ENCODE data around the gene EBF3. TPM values are rescaled to one million over a fixed set of nuclear protein-coding genes. Genes with fewer than 3 reads are reported as not detected.

EBF3 gene
- total RNA-seq, 1 experiment from 2014 or later, result 56.2 TPM

- H3K27ac ChIP-seq (ENCODE audit: low read depth, low read length, poor library complexity, severe bottlenecking), result peak overlapping the region; percentile 55
- TF ChIP-seq CTCF (conservative IDR thresholded peaks at IDR 0.05; ENCODE audit: low read depth, low read length) (no peak), EZH2 (IDR thresholded peaks at IDR 0.05; ENCODE audit: borderline replicate concordance, low read depth, low read length, poor library complexity, severe bottlenecking) (no peak)
- no TSS peak for BruUV-seq (replicated peaks)
- H3K27me3 ChIP-seq (replicated peaks; ENCODE audit: insufficient read depth, low read depth, low read length, poor library complexity), result no peaks in the 10 kb centered on the region
- intact Hi-C loops (cut with micrococcal nuclease; ENCODE audit: unreplicated experiment), result no loop called here
- H3K36me3 ChIP-seq (ENCODE audit: insufficient read depth, low read length, poor library complexity, severe bottlenecking), result peaks cover 32% of the 10 kb centered on the region
- CTCF ChIA-PET, result no interaction called here
- no peak for DNase-seq (ENCODE audit: low spot score)
- POLR2A ChIA-PET (ENCODE audit: low non-redundant PET), result no interaction called here
- H3K9me3 ChIP-seq (ENCODE audit: low read depth, low read length, poor library complexity, severe bottlenecking), result no peaks in the 10 kb centered on the region
- no peak overlapping the region for H3K4me3 ChIP-seq (ENCODE audit: low read depth, low read length, poor library complexity, severe bottlenecking)
- H3K4me1 ChIP-seq (ENCODE audit: insufficient read depth, low read length, poor library complexity, severe bottlenecking), result peaks cover 51% of the 10 kb centered on the region
Measured at GRCh38 chr10:129945941-129946760, 17.9 kb downstream of the EBF3 start.

- TF ChIP-seq CTCF (conservative IDR thresholded peaks at IDR 0.05; ENCODE audit: low read depth, low read length) (no peak), EZH2 (IDR thresholded peaks at IDR 0.05; ENCODE audit: borderline replicate concordance, low read depth, low read length, poor library complexity, severe bottlenecking) (no peak)
- no peaks in the 10 kb centered on the region for H3K9me3 ChIP-seq (ENCODE audit: low read depth, low read length, poor library complexity, severe bottlenecking)
- BruUV-seq (replicated peaks), result no TSS peak
- peaks cover 32% of the 10 kb centered on the region for H3K36me3 ChIP-seq (ENCODE audit: insufficient read depth, low read length, poor library complexity, severe bottlenecking)
- ChIA-PET POLR2A (ENCODE audit: low non-redundant PET) (no interaction called here), CTCF (no interaction called here)
- H3K4me3 ChIP-seq (ENCODE audit: low read depth, low read length, poor library complexity, severe bottlenecking), result no peak overlapping the region
- no peak for DNase-seq (ENCODE audit: low spot score)
- H3K4me1 ChIP-seq (ENCODE audit: insufficient read depth, low read length, poor library complexity, severe bottlenecking), result peaks cover 45% of the 10 kb centered on the region
- peak overlapping the region; percentile 55 for H3K27ac ChIP-seq (ENCODE audit: low read depth, low read length, poor library complexity, severe bottlenecking)
- intact Hi-C loops (cut with micrococcal nuclease; ENCODE audit: unreplicated experiment), result no loop called here
- no peaks in the 10 kb centered on the region for H3K27me3 ChIP-seq (replicated peaks; ENCODE audit: insufficient read depth, low read depth, low read length, poor library complexity)
Measured at GRCh38 chr10:129945526-129945925, 18.5 kb downstream of the EBF3 start.

GRCh38 chr10:129945064-129945463, 19.0 kb downstream of the EBF3 start:
- Histone ChIP-seq H3K27ac (ENCODE audit: low read depth, low read length, poor library complexity, severe bottlenecking) (peak overlapping the region; percentile 55), H3K4me1 (ENCODE audit: insufficient read depth, low read length, poor library complexity, severe bottlenecking) (peaks cover 40% of the 10 kb centered on the region), H3K4me3 (ENCODE audit: low read depth, low read length, poor library complexity, severe bottlenecking) (no peak overlapping the region), H3K9me3 (ENCODE audit: low read depth, low read length, poor library complexity, severe bottlenecking) (no peaks in the 10 kb centered on the region), H3K27me3 (replicated peaks; ENCODE audit: insufficient read depth, low read depth, low read length, poor library complexity) (no peaks in the 10 kb centered on the region), H3K36me3 (ENCODE audit: insufficient read depth, low read length, poor library complexity, severe bottlenecking) (peaks cover 32% of the 10 kb centered on the region)
- TF ChIP-seq CTCF (conservative IDR thresholded peaks at IDR 0.05; ENCODE audit: low read depth, low read length) (no peak), EZH2 (IDR thresholded peaks at IDR 0.05; ENCODE audit: borderline replicate concordance, low read depth, low read length, poor library complexity, severe bottlenecking) (no peak)
- BruUV-seq (replicated peaks), result no TSS peak
- intact Hi-C loops (cut with micrococcal nuclease; ENCODE audit: unreplicated experiment), result no loop called here
- ChIA-PET CTCF (no interaction called here), POLR2A (ENCODE audit: low non-redundant PET) (no interaction called here)
- DNase-seq (ENCODE audit: low spot score), result no peak

Data from A673 (cell line).